ENCODE data around the gene LAMA2.

- no peak for TF ChIP-seq CTCF (IDR thresholded peaks at IDR 0.05)
- no peak for TF ChIP-seq POLR2A (IDR thresholded peaks at IDR 0.05; ENCODE audit: low read depth)
- no peak for TF ChIP-seq EP300 (IDR thresholded peaks at IDR 0.05)
- TF ChIP-seq POLR2AphosphoS5 (IDR thresholded peaks at IDR 0.05), result peak in 1 of 2 donors; percentile 10
Measured at GRCh38 chr6:129120856-129121638, 238.1 kb downstream of the LAMA2 start.
